ENCODE data around the gene CAPN5.

The CAPN5 gene

GRCh38 chr11:77153276-77154185, 86.8 kb downstream of the CAPN5 start:
- no peak for DNase-seq (ENCODE audit: low spot score)

DNA sequence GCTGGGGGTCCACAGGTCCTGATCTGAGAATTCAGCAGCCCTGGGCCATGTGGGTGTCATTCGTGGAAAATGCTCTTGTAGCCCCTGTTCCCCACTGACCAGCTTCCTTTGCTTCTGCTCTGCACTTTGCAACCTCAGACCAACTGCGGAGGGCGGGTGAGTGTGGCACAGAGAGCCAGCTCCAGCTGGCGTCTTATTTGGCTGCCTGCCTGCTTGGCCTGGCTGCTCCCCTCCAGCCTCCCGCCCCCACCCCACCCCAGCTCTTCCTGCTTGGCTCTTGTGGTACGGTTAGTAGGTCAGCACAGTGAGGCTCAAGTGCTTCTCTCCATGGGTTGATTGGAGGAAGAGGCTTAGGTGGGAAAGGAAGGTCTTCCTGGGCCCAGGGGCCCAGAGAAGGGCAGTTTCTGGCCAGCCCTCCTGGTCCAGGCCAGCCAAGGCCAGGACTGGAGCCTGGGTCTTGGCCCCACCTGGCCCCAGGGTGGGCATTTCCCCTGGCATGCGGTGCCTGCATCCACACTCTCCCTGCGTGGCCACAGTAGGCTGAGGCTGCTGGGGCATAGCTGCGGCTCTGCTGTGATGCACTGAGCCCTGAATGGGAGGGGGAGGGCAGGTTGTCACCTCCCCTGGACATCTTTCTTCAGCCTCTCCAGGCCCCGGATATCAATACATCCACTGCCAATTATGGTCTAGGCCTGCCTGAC, 87.8 kb downstream of the CAPN5 start:
- DNase-seq (ENCODE audit: low spot score) = no peak

GRCh38 chr11:77155082-77155475, 88.3 kb downstream of the CAPN5 start:
- DNase-seq (ENCODE audit: low spot score) = no peak

- no peak for DNase-seq (ENCODE audit: low spot score)
These were observed 88.9 kb downstream of the CAPN5 start for GRCh38 chr11:77155556-77156130.

DNA sequence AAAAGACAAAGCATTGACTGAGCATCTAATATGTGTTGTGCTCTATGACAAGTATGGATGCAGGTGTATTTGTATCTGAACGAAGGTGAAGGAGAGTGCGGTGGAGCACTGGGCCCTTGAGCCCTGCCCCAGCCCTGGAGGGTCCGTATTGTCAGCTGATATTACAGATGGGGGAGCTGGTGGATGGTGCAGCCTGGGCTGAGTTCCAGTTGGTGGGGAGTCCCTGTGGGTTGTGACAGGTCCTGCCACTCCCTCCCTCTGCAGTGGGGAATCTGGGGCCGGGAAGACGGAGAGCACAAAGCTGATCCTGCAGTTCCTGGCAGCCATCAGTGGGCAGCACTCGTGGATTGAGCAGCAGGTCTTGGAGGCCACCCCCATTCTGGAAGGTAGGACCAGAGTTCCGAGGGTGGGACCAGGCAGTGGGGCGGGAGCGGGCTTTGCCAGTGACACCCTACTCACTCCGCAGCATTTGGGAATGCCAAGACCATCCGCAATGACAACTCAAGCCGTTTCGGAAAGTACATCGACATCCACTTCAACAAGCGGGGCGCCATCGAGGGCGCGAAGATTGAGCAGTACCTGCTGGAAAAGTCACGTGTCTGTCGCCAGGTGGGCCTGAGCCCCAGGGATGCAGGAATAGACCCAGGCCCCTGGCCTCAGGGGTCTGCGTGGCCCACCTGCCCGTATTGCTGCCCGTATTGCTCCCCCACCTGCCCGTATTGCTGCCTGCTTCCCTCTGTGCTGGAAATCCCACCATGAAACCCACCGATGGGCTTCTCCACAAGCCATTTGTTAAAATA, 89.8 kb downstream of the CAPN5 start:
- no peak for DNase-seq (ENCODE audit: low spot score)

GRCh38 chr11:77158041-77158695, 91.4 kb downstream of the CAPN5 start:
- DNase-seq (ENCODE audit: low spot score) = no peak

GRCh38 chr11:77159219-77159936, 92.6 kb downstream of the CAPN5 start:
- DNase-seq (ENCODE audit: low spot score) = no peak

DNA sequence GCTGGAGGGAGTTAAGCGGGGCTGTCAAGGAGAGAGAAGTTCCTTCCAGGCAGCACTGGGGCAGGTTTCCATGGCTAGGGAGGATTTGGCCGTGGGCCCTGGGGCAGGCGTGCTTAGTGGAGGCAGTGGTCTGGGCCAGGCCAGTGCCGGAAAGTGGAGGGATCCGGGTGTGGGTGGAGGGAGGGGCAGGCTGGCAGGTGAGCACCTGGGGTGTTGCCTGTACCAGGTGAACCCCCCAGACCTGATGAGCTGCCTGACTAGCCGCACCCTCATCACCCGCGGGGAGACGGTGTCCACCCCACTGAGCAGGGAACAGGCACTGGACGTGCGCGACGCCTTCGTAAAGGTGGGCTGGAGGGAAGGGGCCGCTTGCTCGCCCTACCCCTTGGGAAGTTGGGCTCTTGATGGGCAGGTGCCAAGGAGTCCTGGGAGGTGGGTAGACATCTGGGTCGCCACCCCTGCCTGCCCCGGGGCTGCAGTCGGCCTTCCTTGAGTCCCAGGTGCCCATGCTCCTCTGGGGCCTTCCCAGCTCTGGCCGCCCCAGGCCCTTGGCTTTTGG, 93.2 kb downstream of the CAPN5 start:
- DNase-seq (ENCODE audit: low spot score) = no peak

DNA sequence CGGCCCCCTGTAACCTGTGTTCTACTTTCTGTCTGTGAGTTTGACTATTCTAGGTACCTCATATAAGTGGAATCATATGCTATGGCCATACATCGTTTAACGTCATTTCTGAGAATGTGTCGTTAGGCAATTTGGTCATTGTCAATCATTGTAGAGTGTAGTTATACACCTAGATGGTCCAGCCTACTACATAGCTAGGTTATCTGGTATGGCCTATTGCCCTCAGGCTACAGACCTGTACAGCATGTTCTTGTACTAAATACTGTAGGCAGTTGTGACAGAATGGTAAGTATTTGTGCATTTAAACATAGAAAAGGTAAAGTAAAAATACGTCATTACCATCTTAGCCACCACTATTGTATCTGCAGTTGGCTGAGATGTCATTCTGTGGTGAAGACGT, 96.5 kb downstream of the CAPN5 start:
- no peak for DNase-seq (ENCODE audit: low spot score)

DNA sequence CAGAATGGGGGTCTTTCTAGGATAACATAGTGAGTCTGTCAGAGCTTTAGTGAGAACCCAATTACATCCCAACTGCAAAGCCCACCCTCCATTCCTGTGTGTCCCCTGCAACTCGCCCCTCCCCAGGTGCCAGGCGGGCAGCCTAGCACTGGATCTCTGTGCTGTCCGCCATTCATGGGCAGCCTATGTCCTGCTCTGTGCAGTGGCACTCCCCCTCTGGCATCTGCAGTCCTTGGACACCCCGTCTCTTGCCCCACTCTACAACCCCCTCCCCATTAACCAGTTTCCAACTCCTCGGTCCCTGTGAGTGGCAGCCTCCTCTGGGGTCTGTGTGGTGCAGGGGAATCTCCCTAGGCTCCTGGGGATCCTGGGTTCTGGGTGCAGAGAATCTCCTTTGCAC, 98.3 kb downstream of the CAPN5 start:
- DNase-seq (ENCODE audit: low spot score) = no peak

GRCh38 chr11:77166021-77166420, 99.2 kb downstream of the CAPN5 start:
- DNase-seq (ENCODE audit: low spot score) = no peak

GRCh38 chr11:77167111-77167626, 100.4 kb downstream of the CAPN5 start:
- DNase-seq (ENCODE audit: low spot score) = no peak

DNA sequence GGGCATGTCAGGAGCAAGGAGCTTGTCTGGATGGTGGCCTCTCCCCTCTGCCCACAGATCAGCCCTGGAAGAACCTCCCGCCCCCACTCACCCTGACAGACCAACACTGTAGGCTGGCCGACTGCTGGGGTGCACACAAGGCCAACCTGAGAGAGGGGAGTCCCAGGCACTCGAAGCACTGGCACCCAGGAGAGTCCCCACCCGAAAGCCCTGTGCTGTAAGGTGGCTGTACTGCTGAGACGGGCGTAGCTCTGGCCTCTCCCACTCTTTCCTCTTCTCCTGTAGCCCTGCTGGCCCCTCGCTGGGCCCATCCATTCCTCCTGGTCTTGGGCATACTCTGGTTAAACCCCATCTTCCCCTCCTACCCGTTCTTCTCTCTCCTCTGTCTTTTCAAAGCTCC, 101.0 kb downstream of the CAPN5 start:
- DNase-seq (ENCODE audit: low spot score) = no peak

DNA sequence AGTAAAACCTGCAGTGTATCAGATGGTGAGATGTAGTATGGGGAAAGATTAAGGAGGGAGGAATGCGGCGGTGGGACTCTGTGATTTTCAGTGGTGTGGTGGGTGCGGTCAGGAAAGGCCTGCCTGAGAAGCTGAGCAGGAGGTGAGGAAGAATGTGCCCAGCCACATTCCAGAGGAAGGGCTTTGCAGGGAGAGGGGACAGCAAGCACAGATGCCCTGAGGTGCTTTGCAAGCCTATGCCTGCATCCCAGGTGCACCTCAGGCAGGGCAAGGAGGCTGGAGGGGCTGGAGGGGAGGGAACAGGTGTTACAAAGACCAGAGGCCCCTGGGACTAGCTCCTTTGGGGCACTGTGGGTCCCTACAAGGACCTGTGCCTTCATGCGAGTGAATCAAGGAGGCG, 103.3 kb downstream of the CAPN5 start:
- DNase-seq (ENCODE audit: low spot score) = no peak

DNA sequence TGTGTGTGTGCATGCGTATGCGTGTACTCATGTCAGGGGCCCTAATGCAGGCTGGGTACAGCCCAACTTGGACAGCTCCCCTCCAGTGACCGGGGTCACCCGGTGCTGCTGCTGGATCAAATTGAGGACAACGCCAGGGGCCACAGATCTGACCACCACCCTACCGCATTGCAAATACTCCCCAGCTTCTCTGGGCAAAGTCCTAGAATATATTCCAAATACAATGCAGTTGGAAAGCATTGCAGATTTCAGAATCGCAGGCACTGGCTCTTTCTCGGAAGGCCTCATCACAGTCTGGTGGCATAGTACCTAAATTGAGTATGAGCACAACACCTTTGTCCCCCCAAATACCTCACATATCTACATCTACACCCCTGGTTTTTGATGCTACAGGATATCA, 104.5 kb downstream of the CAPN5 start:
- no peak for DNase-seq (ENCODE audit: low spot score)

GRCh38 chr11:77171885-77172665, 105.3 kb downstream of the CAPN5 start:
- DNase-seq (ENCODE audit: low spot score) = no peak

DNA sequence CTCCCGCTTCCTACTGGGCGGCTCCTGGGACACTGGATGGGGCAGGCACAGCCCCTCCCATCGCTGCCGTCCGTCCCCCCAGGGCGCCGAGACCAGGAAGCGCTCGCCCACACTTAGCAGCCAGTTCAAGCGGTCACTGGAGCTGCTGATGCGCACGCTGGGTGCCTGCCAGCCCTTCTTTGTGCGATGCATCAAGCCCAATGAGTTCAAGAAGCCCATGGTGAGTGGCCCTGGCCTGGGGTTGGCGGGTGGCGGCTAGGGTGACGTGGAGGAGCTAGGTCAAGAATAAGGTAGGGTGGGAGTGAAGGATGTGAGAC, 105.9 kb downstream of the CAPN5 start:
- no peak for DNase-seq (ENCODE audit: low spot score)

DNA sequence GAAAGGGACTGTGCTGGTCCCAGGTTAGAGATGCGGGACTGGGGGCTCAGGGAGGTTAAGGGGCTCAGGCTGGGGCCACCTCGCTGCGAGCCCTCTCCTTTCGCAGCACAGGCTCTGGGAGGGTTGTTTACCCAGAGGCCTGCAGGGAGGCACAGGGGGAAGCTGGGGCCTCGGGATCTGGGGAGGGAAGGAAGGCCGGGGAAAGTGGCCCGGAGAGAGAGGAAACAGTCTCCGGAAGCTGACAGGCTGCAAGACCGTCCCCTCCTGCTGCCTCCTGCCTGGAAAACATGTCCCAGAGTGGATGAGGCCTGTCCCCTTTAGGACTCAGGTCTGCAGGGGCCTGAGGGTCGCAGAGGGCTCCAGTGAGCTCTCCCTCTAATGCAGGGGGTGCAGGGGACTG, 106.7 kb downstream of the CAPN5 start:
- no peak for DNase-seq (ENCODE audit: low spot score)

- no peak for DNase-seq (ENCODE audit: low spot score)
These were observed 107.8 kb downstream of the CAPN5 start for GRCh38 chr11:77174559-77174958.

Measured in HuH-7.5 (cell line).